MM.1S (cell line): Measurements from ENCODE around the gene COG5.

ENCODE experiments used
- EZH2 ChIP-seq: fragments of 300-600 bp; sonication (generic); optimal IDR thresholded peaks from 2 replicates; pipeline ENCODE3; 2017; ENCODE audit warnings: low read depth, mild to moderate bottlenecking, antibody characterized with exemption, low read length, mixed read lengths
- EZH2phosphoT487 ChIP-seq: fragments of 300-600 bp; sonication (generic); IDR thresholded peaks from 2 replicates; pipeline ENCODE4 v1.6.1; 2018; ENCODE audit warnings: antibody characterized with exemption, low read length
- TF ChIP-seq, protein P1 (sequence below): fragments of 300-600 bp; sonication (generic); IDR thresholded peaks from 2 replicates; pipeline ENCODE4 v1.5.1; 2016; ENCODE audit warnings: antibody characterized with exemption, low read length, mixed read lengths

DNA sequence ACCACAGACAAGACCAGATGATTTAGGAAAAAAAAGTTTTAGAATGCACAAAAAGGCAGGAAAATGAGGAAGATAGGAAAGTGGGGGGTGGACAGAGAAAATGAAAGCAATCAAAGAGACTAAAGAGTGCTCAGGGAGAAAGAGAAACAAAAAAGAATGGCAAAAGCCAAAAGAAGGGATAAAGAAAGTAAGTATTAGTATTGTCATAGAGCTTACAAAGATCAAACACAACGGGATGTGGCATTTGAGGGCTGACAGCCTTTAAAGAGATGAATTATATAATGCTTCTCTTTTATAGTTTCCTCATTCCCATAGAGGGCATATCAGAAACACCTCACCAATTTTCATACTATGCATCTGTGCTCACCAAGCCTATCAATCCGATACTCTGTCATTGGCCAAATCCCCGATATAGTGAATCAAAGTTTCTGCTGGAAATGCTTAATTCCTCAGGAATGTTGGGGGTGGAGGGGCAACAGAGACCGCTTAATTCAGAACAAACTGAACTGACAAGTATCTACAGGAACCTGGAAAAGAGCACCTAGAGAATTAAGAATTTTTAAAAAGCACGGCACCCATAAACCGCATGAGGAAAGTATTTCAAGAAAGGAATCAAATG, 2.7 kb downstream of the COG5 start:
- TF ChIP-seq, protein P1, sequence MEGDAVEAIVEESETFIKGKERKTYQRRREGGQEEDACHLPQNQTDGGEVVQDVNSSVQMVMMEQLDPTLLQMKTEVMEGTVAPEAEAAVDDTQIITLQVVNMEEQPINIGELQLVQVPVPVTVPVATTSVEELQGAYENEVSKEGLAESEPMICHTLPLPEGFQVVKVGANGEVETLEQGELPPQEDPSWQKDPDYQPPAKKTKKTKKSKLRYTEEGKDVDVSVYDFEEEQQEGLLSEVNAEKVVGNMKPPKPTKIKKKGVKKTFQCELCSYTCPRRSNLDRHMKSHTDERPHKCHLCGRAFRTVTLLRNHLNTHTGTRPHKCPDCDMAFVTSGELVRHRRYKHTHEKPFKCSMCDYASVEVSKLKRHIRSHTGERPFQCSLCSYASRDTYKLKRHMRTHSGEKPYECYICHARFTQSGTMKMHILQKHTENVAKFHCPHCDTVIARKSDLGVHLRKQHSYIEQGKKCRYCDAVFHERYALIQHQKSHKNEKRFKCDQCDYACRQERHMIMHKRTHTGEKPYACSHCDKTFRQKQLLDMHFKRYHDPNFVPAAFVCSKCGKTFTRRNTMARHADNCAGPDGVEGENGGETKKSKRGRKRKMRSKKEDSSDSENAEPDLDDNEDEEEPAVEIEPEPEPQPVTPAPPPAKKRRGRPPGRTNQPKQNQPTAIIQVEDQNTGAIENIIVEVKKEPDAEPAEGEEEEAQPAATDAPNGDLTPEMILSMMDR: no peak
- TF ChIP-seq EZH2 (no peak), EZH2phosphoT487 (no peak)
